ENCODE results near the gene TMEM44.

DNA sequence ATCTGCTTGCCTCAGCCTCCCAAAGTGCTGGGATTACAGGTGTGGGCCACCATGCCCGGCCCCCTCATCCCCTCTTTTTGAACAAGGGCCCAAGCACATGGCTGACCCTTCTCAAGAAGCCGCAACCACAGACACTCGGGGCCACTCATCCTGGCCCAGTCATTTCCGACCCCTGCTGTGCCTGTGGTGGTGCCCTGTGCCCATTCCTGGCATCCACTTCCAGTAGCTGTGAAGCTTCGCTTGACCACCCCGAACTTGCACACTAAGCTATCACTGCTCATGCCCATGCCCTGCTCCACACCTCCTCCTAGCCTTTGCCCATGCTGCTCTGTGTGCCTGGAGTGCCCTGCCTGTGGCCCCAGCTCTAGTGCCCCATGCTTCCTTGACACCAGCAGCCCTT is 8.3 kb downstream of the TMEM44 start:
- TF ChIP-seq, protein P1, sequence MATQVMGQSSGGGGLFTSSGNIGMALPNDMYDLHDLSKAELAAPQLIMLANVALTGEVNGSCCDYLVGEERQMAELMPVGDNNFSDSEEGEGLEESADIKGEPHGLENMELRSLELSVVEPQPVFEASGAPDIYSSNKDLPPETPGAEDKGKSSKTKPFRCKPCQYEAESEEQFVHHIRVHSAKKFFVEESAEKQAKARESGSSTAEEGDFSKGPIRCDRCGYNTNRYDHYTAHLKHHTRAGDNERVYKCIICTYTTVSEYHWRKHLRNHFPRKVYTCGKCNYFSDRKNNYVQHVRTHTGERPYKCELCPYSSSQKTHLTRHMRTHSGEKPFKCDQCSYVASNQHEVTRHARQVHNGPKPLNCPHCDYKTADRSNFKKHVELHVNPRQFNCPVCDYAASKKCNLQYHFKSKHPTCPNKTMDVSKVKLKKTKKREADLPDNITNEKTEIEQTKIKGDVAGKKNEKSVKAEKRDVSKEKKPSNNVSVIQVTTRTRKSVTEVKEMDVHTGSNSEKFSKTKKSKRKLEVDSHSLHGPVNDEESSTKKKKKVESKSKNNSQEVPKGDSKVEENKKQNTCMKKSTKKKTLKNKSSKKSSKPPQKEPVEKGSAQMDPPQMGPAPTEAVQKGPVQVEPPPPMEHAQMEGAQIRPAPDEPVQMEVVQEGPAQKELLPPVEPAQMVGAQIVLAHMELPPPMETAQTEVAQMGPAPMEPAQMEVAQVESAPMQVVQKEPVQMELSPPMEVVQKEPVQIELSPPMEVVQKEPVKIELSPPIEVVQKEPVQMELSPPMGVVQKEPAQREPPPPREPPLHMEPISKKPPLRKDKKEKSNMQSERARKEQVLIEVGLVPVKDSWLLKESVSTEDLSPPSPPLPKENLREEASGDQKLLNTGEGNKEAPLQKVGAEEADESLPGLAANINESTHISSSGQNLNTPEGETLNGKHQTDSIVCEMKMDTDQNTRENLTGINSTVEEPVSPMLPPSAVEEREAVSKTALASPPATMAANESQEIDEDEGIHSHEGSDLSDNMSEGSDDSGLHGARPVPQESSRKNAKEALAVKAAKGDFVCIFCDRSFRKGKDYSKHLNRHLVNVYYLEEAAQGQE (IDR thresholded peaks at IDR 0.05; ENCODE audit: insufficient read depth in 1 of 2, low read depth in 2 of 2, low read length in 1 of 2), result no peak
- TF ChIP-seq, protein P2, sequence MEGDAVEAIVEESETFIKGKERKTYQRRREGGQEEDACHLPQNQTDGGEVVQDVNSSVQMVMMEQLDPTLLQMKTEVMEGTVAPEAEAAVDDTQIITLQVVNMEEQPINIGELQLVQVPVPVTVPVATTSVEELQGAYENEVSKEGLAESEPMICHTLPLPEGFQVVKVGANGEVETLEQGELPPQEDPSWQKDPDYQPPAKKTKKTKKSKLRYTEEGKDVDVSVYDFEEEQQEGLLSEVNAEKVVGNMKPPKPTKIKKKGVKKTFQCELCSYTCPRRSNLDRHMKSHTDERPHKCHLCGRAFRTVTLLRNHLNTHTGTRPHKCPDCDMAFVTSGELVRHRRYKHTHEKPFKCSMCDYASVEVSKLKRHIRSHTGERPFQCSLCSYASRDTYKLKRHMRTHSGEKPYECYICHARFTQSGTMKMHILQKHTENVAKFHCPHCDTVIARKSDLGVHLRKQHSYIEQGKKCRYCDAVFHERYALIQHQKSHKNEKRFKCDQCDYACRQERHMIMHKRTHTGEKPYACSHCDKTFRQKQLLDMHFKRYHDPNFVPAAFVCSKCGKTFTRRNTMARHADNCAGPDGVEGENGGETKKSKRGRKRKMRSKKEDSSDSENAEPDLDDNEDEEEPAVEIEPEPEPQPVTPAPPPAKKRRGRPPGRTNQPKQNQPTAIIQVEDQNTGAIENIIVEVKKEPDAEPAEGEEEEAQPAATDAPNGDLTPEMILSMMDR (IDR thresholded peaks at IDR 0.05), result no peak
- TF ChIP-seq SIN3A (IDR thresholded peaks at IDR 0.05; ENCODE audit: borderline replicate concordance, insufficient read depth, low read depth, low read length) (no peak), POLR2AphosphoS5 (IDR thresholded peaks at IDR 0.05; ENCODE audit: low read depth, low read length) (no peak), TCF7L2 (IDR thresholded peaks at IDR 0.05; ENCODE audit: low read depth, low read length) (no peak)
